Heart left ventricle (tissue), 16 donors: ENCODE results near the gene TAGLN. TPM values are rescaled to one million over a fixed set of nuclear protein-coding genes. Genes with fewer than 3 reads are reported as not detected.
A peak's percentile ranks its signal among the peaks of the same experiment; 100 is the strongest.

Experiments
- ATAC-seq, 4 donors: fragments of 200-7000 bp; cut with Tn5 transposase; one replicate each; pipeline ENCODE4 v1.9.1; 2020 to 2022; ENCODE audit warnings: moderate library complexity in 4 of 4, mild to moderate bottlenecking in 3 of 4, moderate number of reproducible peaks in 1 of 4
- DNase-seq, 5 donors: peaks; one replicate each; pipeline ENCODE4 v3.0.0-alpha.2; 2020
- H3K27ac ChIP-seq, 12 donors: fragments of 200-600 bp; sonication (generic) in 4 of 12; one replicate each; pipeline versions ENCODE4 v1.5.0 to v1.8.0; 2016 to 2022; ENCODE audit warnings: mild to moderate bottlenecking in 2 of 12
- H3K27me3 ChIP-seq, 9 donors: fragments of 200-600 bp; sonication (generic) in 2 of 9; one replicate each; pipeline versions ENCODE4 v1.5.1 to v1.8.0; 2016 to 2022; ENCODE audit warnings: mild to moderate bottlenecking in 3 of 9
- H3K36me3 ChIP-seq, 9 donors: fragments of 200-600 bp; sonication (generic) in 2 of 9; one replicate each; pipeline versions ENCODE4 v1.5.0 to v1.8.0; 2018 to 2022; ENCODE audit warnings: mild to moderate bottlenecking in 2 of 9
- H3K4me1 ChIP-seq, 12 donors: fragments of 200-600 bp; sonication (generic) in 4 of 12; one replicate each; pipeline versions ENCODE4 v1.5.0 to v1.8.0; 2016 to 2022; ENCODE audit warnings: mild to moderate bottlenecking in 3 of 12
- H3K4me3 ChIP-seq, 12 donors: fragments of 200-600 bp; sonication (generic) in 4 of 12; one replicate each; pipeline versions ENCODE4 v1.5.0 to v1.8.0; 2017 to 2022; ENCODE audit warnings: mild to moderate bottlenecking in 9 of 12, moderate library complexity in 4 of 12
- H3K9me3 ChIP-seq, 12 donors: fragments of 200-600 bp; sonication (generic) in 4 of 12; one replicate each; pipeline versions ENCODE4 v1.5.0 to v1.8.0; 2016 to 2022; ENCODE audit warnings: mild to moderate bottlenecking in 1 of 12
- POLR2A ChIP-seq, 2 donors: fragments of 450-650 bp; IDR thresholded peaks; one replicate each; pipeline ENCODE4 v1.6.1; 2017; ENCODE audit warnings: antibody characterized with exemption in 2 of 2, mild to moderate bottlenecking in 2 of 2, moderate library complexity in 2 of 2
- WGBS, 4 donors: extraction: QIAGEN DNeasy Blood & Tissue Kit in 2 of 4; methylation state at CpG; one replicate each; pipeline versions ENCODE4 v1.1.5 to v1.1.7; 2013 to 2018; 5-methylcytosine and 5-hydroxymethylcytosine counted together
- intact Hi-C, 10 donors: fragments of 100-400 bp; cut with DNase I; formaldehyde crosslinking; loops; one replicate each; pipeline versions ENCODE4 v1.11.1 to v1.14.2; 2022
- polyA plus RNA-seq, 2 donors: library from polyadenylated mRNA; stranded (reverse); fragments of 200-250 nt; gene quantifications; one replicate each; pipeline ENCODE4 v1.2.3, GENCODE V29; 2013
- total RNA-seq, 9 donors: library from RNA; depleted of rRNA in 2 of 9; stranded (reverse); fragments of >200 nt in 2 of 9; fragmentation: NEBNext Ultra II Directional in 3 of 9; extraction: Animal tissue kit (Norgen Biotek cat#: 25700) in 3 of 9; gene quantifications; one replicate each; pipeline versions ENCODE4 v1.1.0 to v1.2.4, GENCODE V29; 2016 to 2023
- TF ChIP-seq, protein P1 (sequence below), 12 donors: fragments of 200-600 bp; sonication (generic) in 4 of 12; IDR thresholded peaks; one replicate each; pipeline versions ENCODE4 v1.5.0 to v1.8.0; 2018 to 2022; ENCODE audit warnings: antibody characterized with exemption in 12 of 12, mild to moderate bottlenecking in 5 of 12
- donor health status: ischemic (EF 13 %, LVEDD 7.1; RV severe dilation, severe dysfunction).
- donor health status: healthy with polysubstance abuse.
- donor health status: DM: no; HTN: yes; CAD: no.
- donor health status: DM: no; HTN: no; CAD: no.
- donor health status: ischemic (EF 25% LVEDD 6.9; RV normal size, moderate dysfunction).
- donor health status: ischemic (EF 25% LVEDD 5.7; RV mildly dilated, moderate dysfunction).
- donor health status: healthy.
- donor health status: DM: yes; HTN: yes; CAD: no.
- donor health status: ischemic (EF 35%, LVEDD 5.7; RV mildly dilated, moderate dysfunction).
- donor health status: nonischemic (EF 11% LVEDD 7.7; RV severe dilation, severe dysfunction).
- donor health status: DM: yes; HTN: yes; CAD: no.
- donor health status: PGD.
- donor health status: ischemic (EF 29% LVEDD 5.4; RV normal size, mild dysfunction).
- donor health status: nonischemic (EF 23%, LVEDD 6.1; RV moderate dilation, normal function).

The TAGLN gene
- total and polyA plus RNA-seq, 11 donors, result 63.7 to 399 (median 187) TPM

DNA sequence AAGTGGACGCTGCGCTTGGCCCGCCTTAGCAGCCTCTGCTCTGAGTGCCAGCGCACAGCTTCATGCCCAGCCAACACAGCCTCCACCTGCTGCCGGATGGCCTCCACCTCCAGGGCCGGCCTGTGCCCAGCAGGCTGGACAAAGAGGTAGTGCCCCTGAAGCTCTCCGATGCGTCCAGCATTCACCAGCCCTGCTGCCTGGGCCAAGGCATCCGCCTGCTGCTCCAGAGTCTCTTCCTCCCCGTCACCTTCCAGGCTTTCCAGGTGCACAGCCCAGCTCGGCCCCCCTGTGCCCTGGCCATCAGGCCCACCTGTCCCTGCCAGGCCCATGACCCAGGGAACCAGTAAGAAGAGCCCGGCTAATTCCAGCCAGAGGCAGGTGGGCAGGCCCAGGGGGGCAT, 30.2 kb downstream of the TAGLN start:
- TF ChIP-seq, protein P1, sequence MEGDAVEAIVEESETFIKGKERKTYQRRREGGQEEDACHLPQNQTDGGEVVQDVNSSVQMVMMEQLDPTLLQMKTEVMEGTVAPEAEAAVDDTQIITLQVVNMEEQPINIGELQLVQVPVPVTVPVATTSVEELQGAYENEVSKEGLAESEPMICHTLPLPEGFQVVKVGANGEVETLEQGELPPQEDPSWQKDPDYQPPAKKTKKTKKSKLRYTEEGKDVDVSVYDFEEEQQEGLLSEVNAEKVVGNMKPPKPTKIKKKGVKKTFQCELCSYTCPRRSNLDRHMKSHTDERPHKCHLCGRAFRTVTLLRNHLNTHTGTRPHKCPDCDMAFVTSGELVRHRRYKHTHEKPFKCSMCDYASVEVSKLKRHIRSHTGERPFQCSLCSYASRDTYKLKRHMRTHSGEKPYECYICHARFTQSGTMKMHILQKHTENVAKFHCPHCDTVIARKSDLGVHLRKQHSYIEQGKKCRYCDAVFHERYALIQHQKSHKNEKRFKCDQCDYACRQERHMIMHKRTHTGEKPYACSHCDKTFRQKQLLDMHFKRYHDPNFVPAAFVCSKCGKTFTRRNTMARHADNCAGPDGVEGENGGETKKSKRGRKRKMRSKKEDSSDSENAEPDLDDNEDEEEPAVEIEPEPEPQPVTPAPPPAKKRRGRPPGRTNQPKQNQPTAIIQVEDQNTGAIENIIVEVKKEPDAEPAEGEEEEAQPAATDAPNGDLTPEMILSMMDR (IDR thresholded peaks at IDR 0.05), result no peak
- no peak for TF ChIP-seq POLR2A (IDR thresholded peaks at IDR 0.05)
- H3K4me3 ChIP-seq, result no peak overlapping the region
- no peaks in the 10 kb centered on the region for H3K27me3 ChIP-seq
- ATAC-seq, result no peak
- 88 to 95% (median 93%) methylated on average over 12 of the region's 12 CpGs for WGBS, 4 donors
- no peaks in the 10 kb centered on the region for H3K9me3 ChIP-seq
- H3K27ac ChIP-seq, result peak overlapping the region in 1 of 12 donors; percentile 97
- DNase-seq, result no peak
- intact Hi-C loops, result loop anchor here in 9 of 10 donors (5.0 to 10.0 kb wide), 11 partner anchors 47 to 497 kb away; partner anchors contain the start of genes APOA5 (in 4 of the 9) and ZPR1 (in 1 of the 9)
- peaks cover 2 to 40% (median 26%) of the 10 kb centered on the region in 12 donors for H3K4me1 ChIP-seq
- peaks cover 0 to 55% (median 46%) of the 10 kb centered on the region in 9 donors for H3K36me3 ChIP-seq

DNA sequence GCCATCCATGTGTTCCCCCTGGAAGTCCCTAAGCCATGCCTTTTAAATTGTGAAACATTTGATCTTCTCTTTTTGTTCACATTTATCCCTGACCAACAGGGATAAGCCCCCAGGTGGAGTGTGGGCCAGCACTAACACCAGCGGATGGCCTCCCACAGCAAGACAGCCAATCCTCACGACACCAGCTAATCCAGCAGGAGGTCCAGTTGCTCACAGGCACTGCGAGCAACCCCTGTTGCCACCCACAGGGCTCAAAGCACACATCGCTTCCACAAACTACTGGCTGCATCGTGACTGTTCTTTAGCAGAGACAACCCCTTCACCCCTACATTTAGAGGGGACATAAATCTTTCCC, 30.7 kb downstream of the TAGLN start:
- DNase-seq (no peak), ATAC-seq (no peak)
- H3K9me3 ChIP-seq, result no peaks in the 10 kb centered on the region
- no peaks in the 10 kb centered on the region for H3K27me3 ChIP-seq
- peak overlapping the region in 2 of 12 donors; percentile 91 to 94 for H3K4me3 ChIP-seq
- intact Hi-C loops, result loop anchor here (5.0 to 10.0 kb wide), 13 partner anchors 48 to 498 kb away; partner anchors contain the start of genes APOA5 (in 4 of the 10), ZPR1 (in 2 of the 10) and BACE1 (in 1 of the 10)
- peak overlapping the region in 1 of 12 donors; percentile 97 for H3K27ac ChIP-seq
- 77 to 91% (median 84%) methylated on average over 5 of the region's 5 CpGs for WGBS, 4 donors
- H3K36me3 ChIP-seq, result peaks cover 0 to 52% (median 45%) of the 10 kb centered on the region in 9 donors
- TF ChIP-seq, protein P1 (IDR thresholded peaks at IDR 0.05), result no peak
- no peak for TF ChIP-seq POLR2A (IDR thresholded peaks at IDR 0.05)
- peaks cover 2 to 41% (median 26%) of the 10 kb centered on the region in 12 donors for H3K4me1 ChIP-seq

DNA sequence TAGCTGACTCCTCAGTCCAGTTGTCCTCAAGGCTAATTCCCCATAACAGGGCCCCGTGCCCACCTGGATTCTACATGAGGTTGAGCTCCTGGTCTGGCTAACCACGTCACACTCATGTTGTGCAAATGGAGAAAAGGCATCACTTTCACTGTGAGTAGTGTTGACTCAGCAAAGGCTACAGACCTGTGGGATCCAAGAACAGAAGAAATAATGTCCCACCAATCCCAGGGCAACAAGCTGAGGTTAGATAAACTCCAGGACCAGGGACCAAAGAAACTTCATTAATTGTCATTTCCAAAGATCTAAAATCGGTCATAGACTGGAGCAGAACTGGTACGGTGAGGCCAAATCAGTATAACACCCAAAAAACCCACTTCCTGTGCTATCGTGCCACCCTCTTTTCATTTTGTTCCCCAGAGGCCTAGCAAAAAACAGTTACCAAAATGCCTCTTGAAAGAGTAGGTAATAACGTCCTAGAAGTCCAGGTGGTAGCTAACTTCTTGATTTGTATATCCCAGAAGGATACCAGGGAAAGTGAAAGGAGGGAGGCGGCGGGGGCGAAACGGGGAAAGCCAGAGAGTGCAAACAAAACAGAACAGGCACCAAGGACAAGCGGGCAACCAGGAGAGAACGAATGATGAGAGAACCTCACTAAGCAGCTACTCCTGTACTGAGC, 31.3 kb downstream of the TAGLN start:
- no peak for ATAC-seq
- H3K4me3 ChIP-seq, result peak overlapping the region in 5 of 12 donors; percentile 78 to 99 (median 92)
- H3K27ac ChIP-seq, result peak overlapping the region in 2 of 12 donors; percentile 97 to 98
- DNase-seq, result no peak
- no peaks in the 10 kb centered on the region for H3K9me3 ChIP-seq
- no peak for TF ChIP-seq POLR2A (IDR thresholded peaks at IDR 0.05)
- TF ChIP-seq, protein P1 (IDR thresholded peaks at IDR 0.05), result no peak
- intact Hi-C loops, result loop anchor here in 3 of 10 donors (5.0 to 10.0 kb wide), 3 partner anchors 87 to 446 kb away; partner anchors contain the start of genes BACE1 (in 1 of the 3) and ZPR1 (in 1 of the 3)
- no peaks in the 10 kb centered on the region for H3K27me3 ChIP-seq
- 72 to 81% (median 76%) methylated on average over 12 of the region's 12 CpGs for WGBS, 4 donors
- peaks cover 2 to 41% (median 26%) of the 10 kb centered on the region in 12 donors for H3K4me1 ChIP-seq
- peaks cover 0 to 48% (median 43%) of the 10 kb centered on the region in 9 donors for H3K36me3 ChIP-seq
